PC-3 (cell line): ENCODE data around the gene TRPM8.

Experiments used
- CTCF ChIP-seq: fragments of 300-600 bp; sonication (generic); conservative IDR thresholded peaks from 2 replicates; pipeline ENCODE4 v1.5.1; 2017; ENCODE audit warnings: antibody characterized with exemption, low read depth, mild to moderate bottlenecking, low read length
- EZH2 ChIP-seq: fragments of 300-600 bp; sonication (generic); IDR thresholded peaks from one replicate; pipeline ENCODE4 v1.6.1; 2017; ENCODE audit warnings: antibody characterized with exemption, mild to moderate bottlenecking, low read length; ENCODE audit not compliant: unreplicated experiment
- EZH2phosphoT487 ChIP-seq: fragments of 300-600 bp; sonication (generic); IDR thresholded peaks from 2 replicates; pipeline ENCODE4 v1.6.1; 2018; ENCODE audit warnings: mild to moderate bottlenecking, antibody characterized with exemption, low read length, borderline replicate concordance

GRCh38 chr2:233922471-233922870, 5.3 kb downstream of the TRPM8 start:
- TF ChIP-seq CTCF = no peak
- TF ChIP-seq EZH2 = no peak
- TF ChIP-seq EZH2phosphoT487 = no peak
